IPS-20b (cell line): ENCODE data around the gene LIMS2.

ENCODE experiments used
- H3K27ac ChIP-seq: one replicate; pipeline ENCODE4 v1.5.1; 2013; ENCODE audit warnings: low read length
- H3K27me3 ChIP-seq: 2 replicates; pipeline ENCODE4 v1.6.1; 2013; ENCODE audit warnings: mild to moderate bottlenecking, low read length, inconsistent platforms; ENCODE audit not compliant: insufficient read depth
- H3K36me3 ChIP-seq: 2 replicates; pipeline ENCODE4 v1.6.1; 2013; ENCODE audit warnings: low read depth, mild to moderate bottlenecking, inconsistent platforms, low read length, moderate library complexity; ENCODE audit not compliant: insufficient read depth
- H3K4me1 ChIP-seq: 2 replicates; pipeline ENCODE4 v1.6.1; 2013; ENCODE audit warnings: mild to moderate bottlenecking, control low read depth, inconsistent platforms, low read length, moderate library complexity; ENCODE audit not compliant: insufficient read depth
- H3K4me3 ChIP-seq: 2 replicates; pipeline ENCODE4 v1.5.1; 2013; ENCODE audit warnings: mild to moderate bottlenecking, low read length, inconsistent platforms
- H3K9ac ChIP-seq: 2 replicates; pipeline ENCODE4 v1.6.1; 2013; ENCODE audit warnings: low read depth, mild to moderate bottlenecking, inconsistent platforms, low read length, moderate library complexity
- H3K9me3 ChIP-seq: 2 replicates; pipeline ENCODE4 v1.6.1; 2013; ENCODE audit warnings: mild to moderate bottlenecking, low read depth, low read length, inconsistent platforms; ENCODE audit not compliant: insufficient read depth

LIMS2 gene

DNA sequence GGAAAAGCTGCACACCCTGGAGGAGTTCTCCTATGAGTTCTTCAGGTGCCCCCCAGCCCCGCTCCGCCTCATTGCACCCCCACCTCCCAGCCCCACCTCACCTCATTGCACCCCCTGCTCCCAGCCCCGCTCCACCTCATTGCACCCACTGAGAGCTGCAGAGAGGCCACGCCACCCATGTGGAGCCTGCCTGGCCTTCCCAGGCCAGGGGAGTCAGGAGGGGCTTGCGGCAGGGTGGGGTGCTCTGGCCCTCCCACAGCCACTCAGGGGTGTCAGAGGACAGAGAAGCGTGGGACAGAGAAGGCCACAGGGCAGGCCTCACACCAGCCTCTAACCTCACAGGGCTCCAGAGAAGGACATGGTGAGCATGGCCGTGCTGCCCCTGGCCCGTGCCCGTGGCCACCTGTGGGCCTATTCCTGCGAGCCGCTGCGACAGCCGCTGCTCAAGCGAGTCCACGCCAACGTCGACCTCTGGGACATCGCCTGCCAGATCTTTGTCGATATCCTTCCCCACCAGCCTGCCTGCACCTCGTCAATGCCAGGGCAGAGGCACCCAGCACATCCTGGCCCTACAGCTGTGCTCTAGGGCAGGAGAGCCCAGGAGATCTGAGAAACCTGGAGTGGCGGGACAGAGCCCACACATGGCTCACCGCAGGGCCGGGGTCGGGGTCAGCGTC, 44.3 kb downstream of the LIMS2 start:
- no peaks in the 10 kb centered on the region for H3K36me3 ChIP-seq
- H3K9ac ChIP-seq: no peak overlapping the region
- H3K9me3 ChIP-seq: no peaks in the 10 kb centered on the region
- H3K27ac ChIP-seq: no peak overlapping the region
- no peaks in the 10 kb centered on the region for H3K4me1 ChIP-seq
- no peaks in the 10 kb centered on the region for H3K27me3 ChIP-seq
- no peak overlapping the region for H3K4me3 ChIP-seq

DNA sequence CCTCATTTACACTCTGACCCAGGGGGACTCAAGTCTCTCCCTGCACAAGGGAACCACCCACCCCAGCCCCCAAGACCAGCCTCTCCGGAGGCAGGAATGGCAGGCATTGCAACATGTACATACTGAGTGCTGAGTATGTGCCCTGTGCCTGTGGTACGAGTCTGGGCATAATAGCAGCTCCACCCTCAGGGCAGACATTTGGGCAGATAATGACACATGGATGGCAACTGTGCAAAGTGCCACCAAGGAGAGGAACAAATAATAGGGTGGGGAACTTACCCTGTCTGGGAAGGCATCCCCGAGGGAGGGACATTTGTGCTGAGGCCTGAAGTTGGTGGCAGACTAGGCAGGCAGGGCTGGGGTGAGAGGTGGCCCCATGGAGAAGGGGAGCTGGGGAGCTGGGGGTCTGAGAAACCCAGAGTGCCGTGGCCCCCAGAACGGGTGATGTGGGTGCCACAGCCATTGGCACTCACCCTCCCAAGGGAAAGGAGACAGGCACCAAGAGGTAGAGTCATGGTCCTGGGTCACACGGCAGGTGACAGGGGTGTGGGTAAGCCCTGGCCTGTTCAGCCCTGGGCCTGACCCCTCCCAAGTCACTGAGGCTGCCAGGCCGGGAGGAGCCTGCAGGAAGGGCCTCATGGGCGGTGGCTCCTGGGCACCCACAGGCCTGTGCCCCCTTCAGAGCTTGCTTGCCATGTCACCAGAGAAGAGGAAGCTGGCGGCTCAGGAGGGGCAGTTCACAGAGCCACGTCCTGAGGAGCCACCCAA, 45.0 kb downstream of the LIMS2 start:
- Histone ChIP-seq H3K9me3 (no peaks in the 10 kb centered on the region), H3K27me3 (no peaks in the 10 kb centered on the region), H3K36me3 (no peaks in the 10 kb centered on the region), H3K4me1 (no peaks in the 10 kb centered on the region), H3K27ac (no peak overlapping the region), H3K4me3 (no peak overlapping the region), H3K9ac (no peak overlapping the region)

DNA sequence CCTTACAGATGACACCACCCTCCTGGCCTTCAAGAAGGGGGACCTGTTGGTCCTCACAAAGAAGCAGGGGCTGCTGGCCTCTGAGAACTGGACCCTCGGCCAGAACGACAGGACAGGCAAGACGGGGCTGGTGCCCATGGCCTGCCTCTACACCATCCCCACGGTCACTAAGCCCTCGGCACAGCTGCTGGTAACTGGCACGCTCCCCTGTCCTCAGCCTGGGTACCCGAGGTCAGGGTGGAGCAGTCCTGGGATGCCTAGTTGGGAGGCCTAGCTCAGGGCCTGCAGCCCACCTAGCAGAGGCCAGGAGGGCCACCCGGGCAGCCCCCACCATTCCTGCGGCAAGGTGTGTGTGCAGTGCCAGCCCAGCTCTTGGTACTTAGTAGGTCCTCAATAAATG, 45.7 kb downstream of the LIMS2 start:
- Histone ChIP-seq H3K9ac (no peak overlapping the region), H3K9me3 (no peaks in the 10 kb centered on the region), H3K27ac (no peak overlapping the region), H3K27me3 (no peaks in the 10 kb centered on the region), H3K4me1 (no peaks in the 10 kb centered on the region), H3K36me3 (no peaks in the 10 kb centered on the region), H3K4me3 (no peak overlapping the region)

DNA sequence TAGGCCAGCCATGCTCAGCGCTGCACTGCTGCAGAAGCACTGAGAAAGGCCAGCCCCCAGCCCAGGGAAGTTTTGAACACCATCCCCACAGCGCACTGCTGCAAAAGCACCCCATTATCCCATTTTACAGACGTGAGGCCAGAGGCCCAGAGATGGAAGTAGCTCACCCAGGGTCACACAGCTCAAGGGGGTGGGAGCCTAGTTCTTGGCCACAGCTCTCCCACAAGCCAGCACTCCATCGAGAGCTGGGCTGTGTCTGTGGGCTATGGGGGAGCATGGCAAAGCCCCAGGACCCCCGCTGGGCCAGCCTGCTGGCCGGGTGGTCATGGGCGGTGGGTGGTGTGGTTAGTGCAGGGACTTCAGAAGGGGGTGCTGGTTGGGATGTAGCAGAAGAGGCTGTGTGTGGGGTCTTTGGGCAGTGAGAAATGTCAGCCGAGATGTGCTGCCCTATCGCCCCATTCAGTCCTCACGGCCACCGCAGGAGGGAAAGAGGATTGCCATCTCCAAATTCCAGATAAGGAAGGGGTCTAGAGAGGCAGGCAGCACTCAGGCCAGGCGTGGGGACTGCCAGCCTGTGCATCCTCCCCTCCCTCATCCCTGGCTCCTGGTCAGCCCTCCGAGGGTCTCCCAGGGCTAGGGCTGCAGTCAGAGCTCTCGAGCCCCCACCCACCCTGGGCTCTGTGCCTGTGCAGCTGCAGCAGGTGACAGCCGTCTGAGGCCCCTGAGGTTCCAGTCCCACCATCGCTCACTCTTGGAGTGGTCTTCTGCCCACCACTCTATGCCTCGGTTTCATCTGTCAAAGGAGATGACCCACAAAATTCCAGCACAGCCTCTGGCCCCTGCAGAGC, 46.3 kb downstream of the LIMS2 start:
- H3K4me1 ChIP-seq: no peaks in the 10 kb centered on the region
- H3K9ac ChIP-seq: no peak overlapping the region
- H3K4me3 ChIP-seq: no peak overlapping the region
- no peaks in the 10 kb centered on the region for H3K9me3 ChIP-seq
- no peaks in the 10 kb centered on the region for H3K36me3 ChIP-seq
- no peaks in the 10 kb centered on the region for H3K27me3 ChIP-seq
- no peak overlapping the region for H3K27ac ChIP-seq

DNA sequence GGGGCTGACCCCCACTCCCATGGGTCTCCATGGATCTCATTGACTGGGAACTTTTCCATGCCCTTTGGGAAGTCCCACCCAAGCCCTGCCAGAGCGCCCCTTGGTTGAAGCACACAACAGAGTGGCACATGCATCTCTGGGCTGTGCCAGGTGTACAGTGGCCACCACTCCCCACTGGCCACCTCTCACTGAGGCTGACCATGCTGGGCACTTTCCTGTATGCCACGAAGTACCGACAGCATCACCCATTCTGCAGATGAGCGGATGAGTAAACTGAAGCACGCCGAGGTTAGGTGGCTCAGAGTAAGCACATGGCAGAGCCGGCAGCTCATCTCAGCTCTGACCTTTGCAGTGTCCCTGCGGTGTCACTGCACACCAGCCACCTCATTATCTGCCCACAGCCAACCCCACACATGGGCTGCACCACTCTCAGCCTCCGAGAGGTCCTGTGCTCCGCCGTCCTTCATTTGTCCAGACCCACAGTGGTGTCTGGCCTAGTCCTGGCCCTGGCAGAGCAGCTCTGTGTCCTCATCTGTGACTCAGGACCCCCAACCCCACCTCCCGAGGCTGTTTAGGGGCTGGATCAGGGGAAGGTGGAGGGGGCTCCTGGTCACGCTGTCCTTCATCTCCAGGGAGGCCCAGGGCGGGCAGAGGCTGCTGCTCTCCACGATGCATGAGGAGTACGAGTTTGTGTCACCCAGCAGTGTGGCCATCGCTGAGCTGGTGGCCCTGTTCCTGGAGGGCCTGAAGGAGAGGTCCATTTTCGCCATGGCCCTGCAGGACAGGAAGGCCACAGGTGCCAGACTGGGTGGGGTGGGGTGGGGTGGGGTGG, 47.4 kb downstream of the LIMS2 start:
- H3K27me3 ChIP-seq: no peaks in the 10 kb centered on the region
- no peaks in the 10 kb centered on the region for H3K9me3 ChIP-seq
- H3K9ac ChIP-seq: no peak overlapping the region
- no peaks in the 10 kb centered on the region for H3K36me3 ChIP-seq
- no peaks in the 10 kb centered on the region for H3K4me1 ChIP-seq
- H3K27ac ChIP-seq: no peak overlapping the region
- H3K4me3 ChIP-seq: no peak overlapping the region

- H3K36me3 ChIP-seq: no peaks in the 10 kb centered on the region
- H3K4me1 ChIP-seq: no peaks in the 10 kb centered on the region
- H3K9me3 ChIP-seq: no peaks in the 10 kb centered on the region
- H3K9ac ChIP-seq: no peak overlapping the region
- H3K4me3 ChIP-seq: no peak overlapping the region
- no peaks in the 10 kb centered on the region for H3K27me3 ChIP-seq
- no peak overlapping the region for H3K27ac ChIP-seq
Observed at GRCh38 chr2:127626917-127627739, 48.2 kb downstream of the LIMS2 start.

GRCh38 chr2:127626175-127626574, 49.2 kb downstream of the LIMS2 start:
- H3K27ac ChIP-seq: no peak overlapping the region
- no peaks in the 10 kb centered on the region for H3K9me3 ChIP-seq
- no peaks in the 10 kb centered on the region for H3K27me3 ChIP-seq
- no peak overlapping the region for H3K4me3 ChIP-seq
- no peak overlapping the region for H3K9ac ChIP-seq
- H3K36me3 ChIP-seq: no peaks in the 10 kb centered on the region
- H3K4me1 ChIP-seq: no peaks in the 10 kb centered on the region

GRCh38 chr2:127625572-127625951, 49.8 kb downstream of the LIMS2 start:
- no peaks in the 10 kb centered on the region for H3K9me3 ChIP-seq
- H3K4me1 ChIP-seq: no peaks in the 10 kb centered on the region
- no peak overlapping the region for H3K27ac ChIP-seq
- H3K27me3 ChIP-seq: no peaks in the 10 kb centered on the region
- H3K36me3 ChIP-seq: no peaks in the 10 kb centered on the region
- H3K4me3 ChIP-seq: no peak overlapping the region
- no peak overlapping the region for H3K9ac ChIP-seq

DNA sequence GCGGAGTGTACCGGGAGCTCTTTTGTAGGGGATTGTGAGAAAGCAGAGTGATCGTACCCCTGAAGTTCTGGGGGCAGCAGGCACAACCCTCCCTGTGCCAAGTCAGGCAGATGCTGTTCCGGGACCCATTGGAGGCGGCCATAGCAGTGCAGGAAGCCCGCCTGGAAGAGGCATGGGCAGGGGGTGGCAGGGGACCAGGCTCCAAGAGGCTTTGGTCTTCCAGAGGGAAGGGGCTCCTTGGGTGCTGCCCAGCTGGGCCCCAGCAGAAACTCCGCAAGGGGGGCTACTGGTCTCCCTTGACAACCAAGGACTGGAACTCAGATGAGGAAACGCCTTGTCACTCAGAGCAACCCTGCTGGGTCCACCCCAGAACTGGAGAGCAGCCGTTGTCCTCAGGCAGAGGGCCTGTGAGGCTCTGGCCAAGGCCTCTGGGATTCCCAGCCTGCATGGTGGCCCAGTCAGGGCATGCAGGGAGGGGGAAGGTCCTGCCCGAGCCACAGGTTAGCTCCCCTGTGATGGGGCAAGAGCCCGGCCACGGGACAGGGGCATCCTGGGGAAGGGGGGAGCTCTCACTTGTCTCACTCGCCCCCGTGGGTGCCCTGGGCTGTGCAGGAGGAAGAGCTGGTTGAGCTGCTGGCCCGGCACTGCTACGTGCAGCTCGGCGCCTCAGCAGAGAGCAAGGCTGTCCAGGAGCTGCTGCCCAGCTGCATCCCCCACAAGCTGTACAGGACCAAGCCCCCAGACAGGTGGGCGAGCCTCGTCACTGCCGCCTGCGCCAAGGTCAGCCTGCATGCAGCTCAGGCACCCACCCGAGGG, 50.4 kb downstream of the LIMS2 start:
- Histone ChIP-seq H3K27me3 (no peaks in the 10 kb centered on the region), H3K9ac (no peak overlapping the region), H3K27ac (no peak overlapping the region), H3K36me3 (no peaks in the 10 kb centered on the region), H3K4me3 (no peak overlapping the region), H3K9me3 (no peaks in the 10 kb centered on the region), H3K4me1 (no peaks in the 10 kb centered on the region)

DNA sequence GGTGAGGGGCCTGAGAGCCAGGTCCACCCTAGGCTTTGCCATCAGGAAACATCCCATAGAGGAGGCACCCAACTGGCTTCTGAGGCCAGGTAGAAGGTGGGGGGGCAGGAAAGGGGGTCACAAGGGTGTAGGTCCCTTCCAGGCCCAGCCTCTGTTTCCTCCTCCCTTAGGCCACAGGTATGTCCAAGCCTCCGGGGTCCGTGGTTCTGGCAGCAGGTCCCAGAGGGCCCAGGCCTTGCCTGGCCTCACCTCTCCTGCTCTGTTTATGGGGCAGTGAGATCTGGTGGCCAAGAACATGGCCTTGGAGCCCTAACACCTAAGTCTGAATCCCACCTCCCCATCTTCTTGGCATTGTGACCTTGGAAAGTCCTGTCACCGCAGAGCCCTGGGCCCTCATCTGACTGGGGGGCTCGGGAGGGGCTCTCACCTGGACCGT, 51.0 kb downstream of the LIMS2 start:
- H3K36me3 ChIP-seq: no peaks in the 10 kb centered on the region
- no peak overlapping the region for H3K4me3 ChIP-seq
- H3K27ac ChIP-seq: no peak overlapping the region
- H3K27me3 ChIP-seq: no peaks in the 10 kb centered on the region
- no peak overlapping the region for H3K9ac ChIP-seq
- no peaks in the 10 kb centered on the region for H3K4me1 ChIP-seq
- H3K9me3 ChIP-seq: no peaks in the 10 kb centered on the region
